IPS DF 19.7 (cell line): Measurements from ENCODE around the gene ZNF358.
"Not testable (repeated sequence)": the region's sequence is repeated elsewhere in the genome, so short reads cannot be mapped to it uniquely, and the experiment has no call there.

ENCODE experiments used
- DNase-seq: peaks from one replicate; pipeline ENCODE4 v3.0.0-alpha.2; 2013; ENCODE audit warnings: low read depth, low spot score

The ZNF358 gene

GRCh38 chr19:7535998-7536695 is 20.2 kb downstream of the ZNF358 start:
- no peak for DNase-seq

GRCh38 chr19:7538990-7539389 is 23.1 kb downstream of the ZNF358 start:
- not testable (repeated sequence) for DNase-seq

GRCh38 chr19:7539827-7540425 is 24.0 kb downstream of the ZNF358 start:
- DNase-seq = no peak

- DNase-seq = no peak
Measured at GRCh38 chr19:7540761-7541474, 25.0 kb downstream of the ZNF358 start.

- no peak for DNase-seq
Measured at GRCh38 chr19:7541475-7541824, 25.5 kb downstream of the ZNF358 start.

- DNase-seq = no peak
Measured at GRCh38 chr19:7541828-7542443, 26.0 kb downstream of the ZNF358 start.

- no peak for DNase-seq
Measured at GRCh38 chr19:7542556-7543348, 26.8 kb downstream of the ZNF358 start.

- DNase-seq = no peak
Measured at GRCh38 chr19:7544626-7545025, 28.7 kb downstream of the ZNF358 start.

GRCh38 chr19:7545300-7545699 is 29.4 kb downstream of the ZNF358 start:
- no peak for DNase-seq

- no peak for DNase-seq
Measured at GRCh38 chr19:7545904-7546303, 30.0 kb downstream of the ZNF358 start.

GRCh38 chr19:7547159-7547558 is 31.3 kb downstream of the ZNF358 start:
- no peak for DNase-seq

GRCh38 chr19:7549429-7550148 is 33.7 kb downstream of the ZNF358 start:
- DNase-seq = no peak

GRCh38 chr19:7550169-7550770 is 34.4 kb downstream of the ZNF358 start:
- DNase-seq = no peak

GRCh38 chr19:7550987-7551761 is 35.3 kb downstream of the ZNF358 start:
- DNase-seq = peak; percentile 98

- DNase-seq = no peak
Measured at GRCh38 chr19:7552781-7553180, 36.9 kb downstream of the ZNF358 start.

- no peak for DNase-seq
Measured at GRCh38 chr19:7554565-7554964, 38.7 kb downstream of the ZNF358 start.

GRCh38 chr19:7554990-7555864 is 39.3 kb downstream of the ZNF358 start:
- DNase-seq = no peak

GRCh38 chr19:7556696-7557315 is 40.9 kb downstream of the ZNF358 start:
- DNase-seq = no peak
